ENCODE results near the gene CARD11.

- TF ChIP-seq CTCF (IDR thresholded peaks at IDR 0.05) (no peak), POLR2A (IDR thresholded peaks at IDR 0.05) (no peak), EP300 (IDR thresholded peaks at IDR 0.05) (no peak)
These were observed 24.9 kb upstream of the CARD11 start for GRCh38 chr7:3068530-3068929.

Measured in suprapubic skin (tissue), 3 donors.